ENCODE data around the gene ZNF669. TPM values are rescaled to one million over a fixed set of nuclear protein-coding genes. Genes with fewer than 3 reads are reported as not detected.

ZNF669 gene
- polyA plus RNA-seq, 1 of the 3 experiments (the other 2 are of a cell fraction): 3.3 TPM

DNA sequence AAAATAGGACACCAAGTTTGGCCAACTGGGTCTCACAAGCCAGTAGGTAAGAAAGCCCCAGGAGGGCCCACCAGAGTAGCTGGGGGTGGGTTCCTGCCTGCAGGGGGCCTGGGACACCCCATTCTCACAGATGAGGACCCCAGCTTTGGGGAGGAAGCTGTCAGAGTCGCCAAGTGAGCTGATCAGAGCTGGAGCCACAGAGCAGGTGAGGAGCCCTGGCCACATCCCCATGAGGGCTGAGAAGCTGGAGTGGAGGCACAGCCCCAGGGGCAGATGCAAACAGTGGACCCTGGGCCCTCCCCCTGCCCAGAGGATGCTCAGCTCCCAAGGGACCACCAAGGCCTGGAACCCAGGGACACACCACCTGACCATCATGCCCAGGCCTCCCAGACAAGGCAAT is 16.9 kb downstream of the ZNF669 start:
- H3K4me1 ChIP-seq (ENCODE audit: control insufficient read depth in 1 of 2, insufficient read depth in 2 of 2, low read depth in 1 of 2, low read length in 1 of 2): no peaks in the 10 kb centered on the region
- no peaks in the 10 kb centered on the region for H3K27me3 ChIP-seq (ENCODE audit: insufficient read depth)
- H3K4me2 ChIP-seq: no peak overlapping the region
- no peaks in the 10 kb centered on the region for H3K79me2 ChIP-seq (ENCODE audit: insufficient read depth)
- no peak overlapping the region for H3K4me3 ChIP-seq (ENCODE audit: low read depth in 2 of 2, low read length in 1 of 2)
- CTCF ChIA-PET: no interaction called here
- H3K27ac ChIP-seq (ENCODE audit: low read depth in 2 of 2, low read length in 1 of 2): no peak overlapping the region
- H3K9ac ChIP-seq: no peak overlapping the region
- H3K36me3 ChIP-seq (replicated peaks in 1 of 2; ENCODE audit: control insufficient read depth in 1 of 2, insufficient read depth in 2 of 2, low read length in 1 of 2): no peaks in the 10 kb centered on the region
- DNase-seq: no peak
- no peaks in the 10 kb centered on the region for H3K9me3 ChIP-seq
- POLR2A ChIA-PET: no interaction called here
- no peak for TF ChIP-seq TAF1 (IDR thresholded peaks at IDR 0.05; ENCODE audit: borderline replicate concordance, low read depth, low read length)
- H3K9me2 ChIP-seq: no peaks in the 10 kb centered on the region
- no peak overlapping the region for H2AFZ ChIP-seq (ENCODE audit: low read depth)
- no peaks in the 10 kb centered on the region for H3F3A ChIP-seq (replicated peaks; ENCODE audit: insufficient read depth)
- no CpG with 5 or more reads among the region's 1 CpG for WGBS (ENCODE audit: low lambda C conversion rate)
- no peaks in the 10 kb centered on the region for H4K20me1 ChIP-seq (ENCODE audit: insufficient read depth)

DNA sequence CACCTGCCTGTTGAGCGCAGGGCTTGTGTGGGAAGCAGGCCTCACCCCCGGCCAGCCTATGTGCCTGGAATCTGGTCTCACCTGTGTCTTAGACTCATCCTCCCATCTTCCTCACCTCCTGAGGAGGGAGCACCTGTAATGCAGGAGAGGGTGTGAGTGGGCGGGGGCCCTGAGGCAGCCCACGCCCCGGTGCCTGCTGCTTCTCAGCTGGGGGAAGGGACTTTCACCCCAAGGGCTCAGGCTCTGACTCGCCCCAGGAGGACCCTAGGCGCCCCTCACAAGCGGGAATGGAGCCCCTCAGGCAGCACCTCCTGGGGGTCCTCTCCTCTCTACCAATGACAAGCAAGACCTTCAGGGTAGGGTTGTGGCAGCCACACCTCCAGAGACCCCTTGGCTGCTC is 18.8 kb downstream of the ZNF669 start:
- Histone ChIP-seq H3K9me2 (no peaks in the 10 kb centered on the region), H3K27ac (ENCODE audit: low read depth in 2 of 2, low read length in 1 of 2) (no peak overlapping the region), H2AFZ (ENCODE audit: low read depth) (no peak overlapping the region), H3K4me3 (ENCODE audit: low read depth in 2 of 2, low read length in 1 of 2) (no peak overlapping the region), H3K36me3 (replicated peaks in 1 of 2; ENCODE audit: control insufficient read depth in 1 of 2, insufficient read depth in 2 of 2, low read length in 1 of 2) (no peaks in the 10 kb centered on the region), H3K9ac (no peak overlapping the region), H3K4me1 (ENCODE audit: control insufficient read depth in 1 of 2, insufficient read depth in 2 of 2, low read depth in 1 of 2, low read length in 1 of 2) (no peaks in the 10 kb centered on the region), H3K79me2 (ENCODE audit: insufficient read depth) (no peaks in the 10 kb centered on the region), H3K27me3 (ENCODE audit: insufficient read depth) (no peaks in the 10 kb centered on the region), H4K20me1 (ENCODE audit: insufficient read depth) (no peaks in the 10 kb centered on the region), H3K9me3 (no peaks in the 10 kb centered on the region), H3F3A (replicated peaks; ENCODE audit: insufficient read depth) (no peaks in the 10 kb centered on the region), H3K4me2 (no peak overlapping the region)
- 52% methylated on average over 8 of the region's 8 CpGs for WGBS (ENCODE audit: low lambda C conversion rate)
- no peak for DNase-seq
- TF ChIP-seq RAD21 (IDR thresholded peaks at IDR 0.05; ENCODE audit: low read length) (no peak), RCOR1 (IDR thresholded peaks at IDR 0.05; ENCODE audit: low read length) (no peak), RFX5 (IDR thresholded peaks at IDR 0.05; ENCODE audit: low read length) (no peak), GATA2 (CRISPR knock-in tag; IDR thresholded peaks at IDR 0.05) (no peak), CHD2 (IDR thresholded peaks at IDR 0.05; ENCODE audit: low read length, partially characterized antibody) (no peak), POLR2AphosphoS5 (IDR thresholded peaks at IDR 0.05; ENCODE audit: low read depth, low read length) (no peak), JUND (IDR thresholded peaks at IDR 0.05) (no peak), EP300 (IDR thresholded peaks at IDR 0.05; ENCODE audit: borderline replicate concordance in 1 of 2, low read depth in 1 of 2, low read length in 1 of 2) (no peak), YY1 (IDR thresholded peaks at IDR 0.05; ENCODE audit: low read depth) (no peak), FOSL2 (IDR thresholded peaks at IDR 0.05; ENCODE audit: borderline replicate concordance, low read depth) (no peak)
- TF ChIP-seq, protein P1, sequence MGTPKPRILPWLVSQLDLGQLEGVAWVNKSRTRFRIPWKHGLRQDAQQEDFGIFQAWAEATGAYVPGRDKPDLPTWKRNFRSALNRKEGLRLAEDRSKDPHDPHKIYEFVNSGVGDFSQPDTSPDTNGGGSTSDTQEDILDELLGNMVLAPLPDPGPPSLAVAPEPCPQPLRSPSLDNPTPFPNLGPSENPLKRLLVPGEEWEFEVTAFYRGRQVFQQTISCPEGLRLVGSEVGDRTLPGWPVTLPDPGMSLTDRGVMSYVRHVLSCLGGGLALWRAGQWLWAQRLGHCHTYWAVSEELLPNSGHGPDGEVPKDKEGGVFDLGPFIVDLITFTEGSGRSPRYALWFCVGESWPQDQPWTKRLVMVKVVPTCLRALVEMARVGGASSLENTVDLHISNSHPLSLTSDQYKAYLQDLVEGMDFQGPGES (IDR thresholded peaks at IDR 0.05; ENCODE audit: low read depth, low read length): no peak
- TF ChIP-seq, protein P2, sequence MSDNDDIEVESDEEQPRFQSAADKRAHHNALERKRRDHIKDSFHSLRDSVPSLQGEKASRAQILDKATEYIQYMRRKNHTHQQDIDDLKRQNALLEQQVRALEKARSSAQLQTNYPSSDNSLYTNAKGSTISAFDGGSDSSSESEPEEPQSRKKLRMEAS (IDR thresholded peaks at IDR 0.05; ENCODE audit: low read depth): no peak
- TF ChIP-seq, protein P3, sequence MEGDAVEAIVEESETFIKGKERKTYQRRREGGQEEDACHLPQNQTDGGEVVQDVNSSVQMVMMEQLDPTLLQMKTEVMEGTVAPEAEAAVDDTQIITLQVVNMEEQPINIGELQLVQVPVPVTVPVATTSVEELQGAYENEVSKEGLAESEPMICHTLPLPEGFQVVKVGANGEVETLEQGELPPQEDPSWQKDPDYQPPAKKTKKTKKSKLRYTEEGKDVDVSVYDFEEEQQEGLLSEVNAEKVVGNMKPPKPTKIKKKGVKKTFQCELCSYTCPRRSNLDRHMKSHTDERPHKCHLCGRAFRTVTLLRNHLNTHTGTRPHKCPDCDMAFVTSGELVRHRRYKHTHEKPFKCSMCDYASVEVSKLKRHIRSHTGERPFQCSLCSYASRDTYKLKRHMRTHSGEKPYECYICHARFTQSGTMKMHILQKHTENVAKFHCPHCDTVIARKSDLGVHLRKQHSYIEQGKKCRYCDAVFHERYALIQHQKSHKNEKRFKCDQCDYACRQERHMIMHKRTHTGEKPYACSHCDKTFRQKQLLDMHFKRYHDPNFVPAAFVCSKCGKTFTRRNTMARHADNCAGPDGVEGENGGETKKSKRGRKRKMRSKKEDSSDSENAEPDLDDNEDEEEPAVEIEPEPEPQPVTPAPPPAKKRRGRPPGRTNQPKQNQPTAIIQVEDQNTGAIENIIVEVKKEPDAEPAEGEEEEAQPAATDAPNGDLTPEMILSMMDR (IDR thresholded peaks at IDR 0.05): no peak
- POLR2A ChIA-PET: no interaction called here
- CTCF ChIA-PET: no interaction called here

Data from SK-N-SH (cell line).